Measurements from ENCODE around the gene SLC25A43. TPM values are rescaled to one million over a fixed set of nuclear protein-coding genes. Genes with fewer than 3 reads are reported as not detected.

SLC25A43 gene
- total and polyA plus RNA-seq, 2 experiments from 2014 or later, result 8.7 to 8.9 TPM

GRCh38 chrX:119492463-119492862, 93.3 kb downstream of the SLC25A43 start:
- Mint-ChIP-seq H3K27ac (no peak overlapping the region), H3K27me3 (ENCODE audit: insufficient read depth, low read depth, poor library complexity) (peaks cover 2% of the 10 kb centered on the region), H3K4me1 (no peaks in the 10 kb centered on the region; the same call in 2 of the 3 replicates), H3K4me3 (no peak overlapping the region), H3K9me3 (no peaks in the 10 kb centered on the region), H3K36me3 (ENCODE audit: low read depth) (no peaks in the 10 kb centered on the region)
- H3K9me2 ChIP-seq (ENCODE audit: insufficient read depth), result no peaks in the 10 kb centered on the region
- H3K27me3 ChIP-seq (ENCODE audit: insufficient read depth), result no peaks in the 10 kb centered on the region
- TF ChIP-seq CREB1 (CRISPR knock-in tag; IDR thresholded peaks at IDR 0.05; ENCODE audit: low read depth) (no peak), EZH2phosphoT487 (IDR thresholded peaks at IDR 0.05; ENCODE audit: unreplicated experiment) (no peak), ZNF331 (CRISPR knock-in tag; IDR thresholded peaks at IDR 0.05; ENCODE audit: low read depth) (no peak), EZH2 (IDR thresholded peaks at IDR 0.05; ENCODE audit: low read depth, unreplicated experiment) (no peak), ETS1 (IDR thresholded peaks at IDR 0.05) (no peak), JUNB (IDR thresholded peaks at IDR 0.05; ENCODE audit: unreplicated experiment) (no peak), POLR2AphosphoS5 (IDR thresholded peaks at IDR 0.05; ENCODE audit: low read depth) (no peak), ZNF462 (CRISPR knock-in tag; IDR thresholded peaks at IDR 0.05) (no peak), STAT1 (IDR thresholded peaks at IDR 0.05; ENCODE audit: unreplicated experiment) (no peak), ZNF114 (CRISPR knock-in tag; IDR thresholded peaks at IDR 0.05) (no peak)
- TF ChIP-seq, protein P1, sequence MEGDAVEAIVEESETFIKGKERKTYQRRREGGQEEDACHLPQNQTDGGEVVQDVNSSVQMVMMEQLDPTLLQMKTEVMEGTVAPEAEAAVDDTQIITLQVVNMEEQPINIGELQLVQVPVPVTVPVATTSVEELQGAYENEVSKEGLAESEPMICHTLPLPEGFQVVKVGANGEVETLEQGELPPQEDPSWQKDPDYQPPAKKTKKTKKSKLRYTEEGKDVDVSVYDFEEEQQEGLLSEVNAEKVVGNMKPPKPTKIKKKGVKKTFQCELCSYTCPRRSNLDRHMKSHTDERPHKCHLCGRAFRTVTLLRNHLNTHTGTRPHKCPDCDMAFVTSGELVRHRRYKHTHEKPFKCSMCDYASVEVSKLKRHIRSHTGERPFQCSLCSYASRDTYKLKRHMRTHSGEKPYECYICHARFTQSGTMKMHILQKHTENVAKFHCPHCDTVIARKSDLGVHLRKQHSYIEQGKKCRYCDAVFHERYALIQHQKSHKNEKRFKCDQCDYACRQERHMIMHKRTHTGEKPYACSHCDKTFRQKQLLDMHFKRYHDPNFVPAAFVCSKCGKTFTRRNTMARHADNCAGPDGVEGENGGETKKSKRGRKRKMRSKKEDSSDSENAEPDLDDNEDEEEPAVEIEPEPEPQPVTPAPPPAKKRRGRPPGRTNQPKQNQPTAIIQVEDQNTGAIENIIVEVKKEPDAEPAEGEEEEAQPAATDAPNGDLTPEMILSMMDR (conservative IDR thresholded peaks at IDR 0.05; ENCODE audit: low read depth in 2 of 2), result no peak
- TF ChIP-seq, protein P2, sequence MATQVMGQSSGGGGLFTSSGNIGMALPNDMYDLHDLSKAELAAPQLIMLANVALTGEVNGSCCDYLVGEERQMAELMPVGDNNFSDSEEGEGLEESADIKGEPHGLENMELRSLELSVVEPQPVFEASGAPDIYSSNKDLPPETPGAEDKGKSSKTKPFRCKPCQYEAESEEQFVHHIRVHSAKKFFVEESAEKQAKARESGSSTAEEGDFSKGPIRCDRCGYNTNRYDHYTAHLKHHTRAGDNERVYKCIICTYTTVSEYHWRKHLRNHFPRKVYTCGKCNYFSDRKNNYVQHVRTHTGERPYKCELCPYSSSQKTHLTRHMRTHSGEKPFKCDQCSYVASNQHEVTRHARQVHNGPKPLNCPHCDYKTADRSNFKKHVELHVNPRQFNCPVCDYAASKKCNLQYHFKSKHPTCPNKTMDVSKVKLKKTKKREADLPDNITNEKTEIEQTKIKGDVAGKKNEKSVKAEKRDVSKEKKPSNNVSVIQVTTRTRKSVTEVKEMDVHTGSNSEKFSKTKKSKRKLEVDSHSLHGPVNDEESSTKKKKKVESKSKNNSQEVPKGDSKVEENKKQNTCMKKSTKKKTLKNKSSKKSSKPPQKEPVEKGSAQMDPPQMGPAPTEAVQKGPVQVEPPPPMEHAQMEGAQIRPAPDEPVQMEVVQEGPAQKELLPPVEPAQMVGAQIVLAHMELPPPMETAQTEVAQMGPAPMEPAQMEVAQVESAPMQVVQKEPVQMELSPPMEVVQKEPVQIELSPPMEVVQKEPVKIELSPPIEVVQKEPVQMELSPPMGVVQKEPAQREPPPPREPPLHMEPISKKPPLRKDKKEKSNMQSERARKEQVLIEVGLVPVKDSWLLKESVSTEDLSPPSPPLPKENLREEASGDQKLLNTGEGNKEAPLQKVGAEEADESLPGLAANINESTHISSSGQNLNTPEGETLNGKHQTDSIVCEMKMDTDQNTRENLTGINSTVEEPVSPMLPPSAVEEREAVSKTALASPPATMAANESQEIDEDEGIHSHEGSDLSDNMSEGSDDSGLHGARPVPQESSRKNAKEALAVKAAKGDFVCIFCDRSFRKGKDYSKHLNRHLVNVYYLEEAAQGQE (IDR thresholded peaks at IDR 0.05; ENCODE audit: unreplicated experiment), result no peak
- no peaks in the 10 kb centered on the region for H3F3A ChIP-seq (replicated peaks; ENCODE audit: low read depth)
- no peaks in the 10 kb centered on the region for H3K4me1 ChIP-seq (ENCODE audit: insufficient read depth)
- DNase-seq (ENCODE audit: low spot score), result no peak
- no peak for ATAC-seq
- H3K4me3 ChIP-seq, result no peak overlapping the region
- H3K79me2 ChIP-seq (replicated peaks; ENCODE audit: insufficient read depth), result no peaks in the 10 kb centered on the region
- no peak overlapping the region for H3K4me2 ChIP-seq
- no peak overlapping the region for H2AFZ ChIP-seq
- no peaks in the 10 kb centered on the region for H4K20me1 ChIP-seq (replicated peaks; ENCODE audit: insufficient read depth)
- H3K36me3 ChIP-seq (ENCODE audit: insufficient read depth), result no peaks in the 10 kb centered on the region
- H3K27ac ChIP-seq (ENCODE audit: low read depth), result no peak overlapping the region
